Measurements from ENCODE around the gene NOC2L. TPM values are rescaled to one million over a fixed set of nuclear protein-coding genes. Genes with fewer than 3 reads are reported as not detected.

The NOC2L gene
- total and polyA plus RNA-seq, 2 donors (not counting 3 experiments of a cell fraction or from before 2014, with no cell fraction given), result 55.3 to 87.9 TPM

DNA sequence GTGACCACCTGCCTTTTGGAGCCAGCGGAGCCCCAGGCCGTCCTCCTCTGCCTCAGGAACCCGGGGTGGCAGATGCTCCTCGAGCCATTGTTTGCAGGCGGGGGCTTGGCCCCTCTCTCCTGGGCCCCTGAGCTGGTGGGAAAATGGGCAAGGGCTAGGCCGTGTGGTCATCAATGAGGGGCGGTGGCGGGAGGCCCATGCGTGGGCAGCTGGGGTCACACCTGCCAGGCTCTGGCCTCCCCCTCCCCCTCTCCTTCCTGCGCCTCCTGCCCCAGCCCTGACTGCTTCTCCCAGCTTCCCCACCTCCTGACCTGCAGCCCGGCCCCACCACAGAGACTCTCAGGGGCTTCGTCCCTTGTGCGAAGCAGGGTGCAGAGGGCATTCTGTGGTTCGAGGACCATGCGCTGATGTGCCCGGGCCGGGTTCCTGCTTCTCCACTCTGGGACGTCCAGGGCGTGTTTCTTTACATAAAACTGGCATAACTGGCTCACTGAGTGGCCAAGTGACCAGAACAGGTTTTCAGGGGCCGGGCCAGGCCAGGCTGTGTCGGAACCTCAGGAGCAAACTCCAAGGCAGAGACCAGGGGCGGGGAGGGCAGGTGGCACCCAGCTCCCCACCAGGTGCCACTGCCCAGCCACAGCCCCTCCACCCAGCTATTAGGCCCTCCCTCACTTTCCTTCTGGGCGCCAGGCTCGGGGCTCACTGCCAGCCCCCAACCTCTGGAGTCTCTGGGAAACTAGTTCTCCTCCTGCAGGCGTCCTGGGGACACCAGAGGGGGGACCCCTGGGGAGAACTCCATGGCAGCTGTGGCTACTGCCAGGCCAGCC, 26.1 kb downstream of the NOC2L start:
- no peaks in the 10 kb centered on the region for H3K79me2 ChIP-seq (ENCODE audit: control insufficient read depth, insufficient read depth, low read length)
- peaks cover 12 to 14% of the 10 kb centered on the region in 2 experiments for H3K27me3 ChIP-seq (ENCODE audit: control insufficient read depth in 2 of 2, insufficient read depth in 2 of 2, low read length in 2 of 2)
- intact Hi-C loops (cut with micrococcal nuclease) (no loop called here), dilution Hi-C loops (cut with MboI; ENCODE audit: extremely low pct_ligation_motif_present, low sequenced_read_pairs) (no loop called here)
- H3K9ac ChIP-seq (replicated peaks; ENCODE audit: extremely low read depth, insufficient read depth, low read length), result no peak overlapping the region
- no TSS peak for BruUV-seq (replicated peaks)
- H3K4me1 ChIP-seq (ENCODE audit: control insufficient read depth, extremely low read depth, insufficient read depth, low read length), result no peaks in the 10 kb centered on the region
- FAIRE-seq (no peak), DNase-seq (ENCODE audit: low read depth, low spot score) (no peak)
- TF ChIP-seq, protein P1, sequence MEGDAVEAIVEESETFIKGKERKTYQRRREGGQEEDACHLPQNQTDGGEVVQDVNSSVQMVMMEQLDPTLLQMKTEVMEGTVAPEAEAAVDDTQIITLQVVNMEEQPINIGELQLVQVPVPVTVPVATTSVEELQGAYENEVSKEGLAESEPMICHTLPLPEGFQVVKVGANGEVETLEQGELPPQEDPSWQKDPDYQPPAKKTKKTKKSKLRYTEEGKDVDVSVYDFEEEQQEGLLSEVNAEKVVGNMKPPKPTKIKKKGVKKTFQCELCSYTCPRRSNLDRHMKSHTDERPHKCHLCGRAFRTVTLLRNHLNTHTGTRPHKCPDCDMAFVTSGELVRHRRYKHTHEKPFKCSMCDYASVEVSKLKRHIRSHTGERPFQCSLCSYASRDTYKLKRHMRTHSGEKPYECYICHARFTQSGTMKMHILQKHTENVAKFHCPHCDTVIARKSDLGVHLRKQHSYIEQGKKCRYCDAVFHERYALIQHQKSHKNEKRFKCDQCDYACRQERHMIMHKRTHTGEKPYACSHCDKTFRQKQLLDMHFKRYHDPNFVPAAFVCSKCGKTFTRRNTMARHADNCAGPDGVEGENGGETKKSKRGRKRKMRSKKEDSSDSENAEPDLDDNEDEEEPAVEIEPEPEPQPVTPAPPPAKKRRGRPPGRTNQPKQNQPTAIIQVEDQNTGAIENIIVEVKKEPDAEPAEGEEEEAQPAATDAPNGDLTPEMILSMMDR (IDR thresholded peaks at IDR 0.05; ENCODE audit: extremely low read depth in 1 of 2, insufficient read depth in 1 of 2, low read depth in 1 of 2, low read length in 2 of 2), result no peak
- no peak for TF ChIP-seq MYC (IDR thresholded peaks at IDR 0.05; ENCODE audit: low read depth, low read length)
- TF ChIP-seq POLR2A (IDR thresholded peaks at IDR 0.05; ENCODE audit: low read depth, low read length), result no peak
- no peak for TF ChIP-seq JUN (IDR thresholded peaks at IDR 0.05; ENCODE audit: borderline replicate concordance, insufficient read depth, insufficient read length, low read depth)
- TF ChIP-seq GATA2 (IDR thresholded peaks at IDR 0.05; ENCODE audit: insufficient read depth, insufficient read length, low read depth, low read length), result no peak
- no peak for TF ChIP-seq EZH2 (IDR thresholded peaks at IDR 0.05; ENCODE audit: borderline replicate concordance, low read depth, low read length, severe bottlenecking)
- TF ChIP-seq POLR2AphosphoS5 (IDR thresholded peaks at IDR 0.05; ENCODE audit: insufficient read depth, low read depth, low read length), result no peak
- TF ChIP-seq, protein P2, sequence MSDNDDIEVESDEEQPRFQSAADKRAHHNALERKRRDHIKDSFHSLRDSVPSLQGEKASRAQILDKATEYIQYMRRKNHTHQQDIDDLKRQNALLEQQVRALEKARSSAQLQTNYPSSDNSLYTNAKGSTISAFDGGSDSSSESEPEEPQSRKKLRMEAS (IDR thresholded peaks at IDR 0.05; ENCODE audit: insufficient read depth, insufficient read length), result no peak
- TF ChIP-seq FOS (IDR thresholded peaks at IDR 0.05; ENCODE audit: borderline replicate concordance, insufficient read depth, low read length), result no peak
- H2AFZ ChIP-seq (ENCODE audit: low read depth, low read length), result no peak overlapping the region
- no peaks in the 10 kb centered on the region for H4K20me1 ChIP-seq (replicated peaks; ENCODE audit: control insufficient read depth, extremely low read depth, insufficient read depth, low read length)
- H3K27ac ChIP-seq (ENCODE audit: insufficient read depth, low read depth, low read length), result no peak overlapping the region
- CTCF ChIA-PET, result interaction anchor here (1.5 kb wide), 1 partner anchor 9 kb away, joined by 5 read pairs; no protein-coding TSS in a partner anchor
- no peak overlapping the region for H3K4me2 ChIP-seq (ENCODE audit: insufficient read depth, low read length)
- H3K36me3 ChIP-seq (ENCODE audit: control insufficient read depth in 2 of 2, extremely low read depth in 1 of 2, insufficient read depth in 2 of 2, low read length in 2 of 2), result no peaks in the 10 kb centered on the region
- POLR2A ChIA-PET, result no interaction called here
- no peak overlapping the region for H3K4me3 ChIP-seq (replicated peaks in 1 of 3; ENCODE audit: insufficient read depth in 1 of 3, low read depth in 1 of 3, low read length in 3 of 3)
- H3K9me1 ChIP-seq (replicated peaks; ENCODE audit: control insufficient read depth, extremely low read depth, insufficient read depth, low read length), result no peaks in the 10 kb centered on the region
- no peaks in the 10 kb centered on the region for H3K9me3 ChIP-seq (replicated peaks; ENCODE audit: control insufficient read depth, insufficient read depth, low read length)

Measured in endothelial cell of umbilical vein (primary cell).